Sigmoid colon (tissue), 7 donors: ENCODE results near the gene CRKL. TPM values are rescaled to one million over a fixed set of nuclear protein-coding genes. Genes with fewer than 3 reads are reported as not detected.

Experiments used
- DNase-seq: peaks from one replicate; pipeline ENCODE4 v3.0.0-alpha.2; 2019
- H3K27ac ChIP-seq, 4 donors: fragments of 200-600 bp; sonication (generic); one replicate each; pipeline ENCODE4 v1.5.1; 2016 to 2019; ENCODE audit warnings: mild to moderate bottlenecking in 1 of 4
- H3K27me3 ChIP-seq, 3 donors: fragments of 200-600 bp; sonication (generic); one replicate each; pipeline ENCODE4 v1.5.1; 2019; ENCODE audit warnings: mild to moderate bottlenecking in 1 of 3
- H3K36me3 ChIP-seq, 4 donors: fragments of 200-600 bp; sonication (generic); one replicate each; pipeline ENCODE4 v1.5.1; 2016 to 2019
- H3K4me1 ChIP-seq, 4 donors: fragments of 200-600 bp; sonication (generic); one replicate each; pipeline ENCODE4 v1.5.1; 2017 to 2019
- H3K4me3 ChIP-seq, 4 donors: fragments of 200-600 bp; sonication (generic); one replicate each; pipeline ENCODE4 v1.5.1; 2017 to 2019; ENCODE audit warnings: mild to moderate bottlenecking in 2 of 4, moderate library complexity in 1 of 4
- H3K9me3 ChIP-seq, 4 donors: fragments of 200-600 bp in 3 of 4; sonication (generic) in 3 of 4; one replicate each; pipeline versions ENCODE4 v1.5.1 to v1.6.1; 2013 to 2019
- EP300 ChIP-seq, 4 donors: sonication (generic); formaldehyde crosslinking; IDR thresholded peaks; one replicate each; pipeline ENCODE4 v1.6.1; 2017; ENCODE audit warnings: antibody characterized with exemption in 4 of 4
- POLR2A ChIP-seq, 2 donors: fragments of 450-650 bp; IDR thresholded peaks; one replicate each; pipeline ENCODE4 v1.6.1; 2016; ENCODE audit warnings: antibody characterized with exemption in 2 of 2, mild to moderate bottlenecking in 2 of 2, moderate library complexity in 2 of 2
- POLR2AphosphoS5 ChIP-seq, 4 donors: sonication (generic); formaldehyde crosslinking; IDR thresholded peaks; one replicate each; pipeline ENCODE4 v1.6.1; 2017; ENCODE audit warnings: antibody characterized with exemption in 4 of 4
- WGBS, 2 donors: extraction: QIAGEN DNeasy Blood & Tissue Kit; methylation state at CpG; one replicate each; pipeline ENCODE4 v1.1.7; 2013; 5-methylcytosine and 5-hydroxymethylcytosine counted together
- intact Hi-C: fragments of 100-400 bp; cut with DNase I; formaldehyde crosslinking; loops from one replicate; pipeline ENCODE4 v1.15.1; 2023
- polyA plus RNA-seq, 3 donors: library from polyadenylated mRNA; stranded (reverse); fragments of 200-250 nt; gene quantifications; one replicate each; pipeline ENCODE4 v1.2.3, GENCODE V29; 2013
- total RNA-seq, 4 donors: library from RNA; depleted of rRNA; stranded (reverse); fragments of >200 nt; gene quantifications; one replicate each; pipeline ENCODE4 v1.1.0, GENCODE V29; 2016
- TF ChIP-seq, protein P1 (sequence below), 4 experiments: fragments of 450-650 bp in 3 of 4; fragments of 200-600 bp in 1 of 4; IDR thresholded peaks; one replicate each; pipeline ENCODE4 v1.5.1; 2016 to 2019; ENCODE audit warnings: antibody characterized with exemption in 4 of 4, mild to moderate bottlenecking in 3 of 4, moderate library complexity in 2 of 4
- donor health status: healthy with polysubstance abuse.
- donor health status: Bipolar disorder and iron deficiency.
- donor health status: healthy.

Gene CRKL
- total and polyA plus RNA-seq, 7 donors: 16.8 to 37.1 (median 35.6) TPM

DNA sequence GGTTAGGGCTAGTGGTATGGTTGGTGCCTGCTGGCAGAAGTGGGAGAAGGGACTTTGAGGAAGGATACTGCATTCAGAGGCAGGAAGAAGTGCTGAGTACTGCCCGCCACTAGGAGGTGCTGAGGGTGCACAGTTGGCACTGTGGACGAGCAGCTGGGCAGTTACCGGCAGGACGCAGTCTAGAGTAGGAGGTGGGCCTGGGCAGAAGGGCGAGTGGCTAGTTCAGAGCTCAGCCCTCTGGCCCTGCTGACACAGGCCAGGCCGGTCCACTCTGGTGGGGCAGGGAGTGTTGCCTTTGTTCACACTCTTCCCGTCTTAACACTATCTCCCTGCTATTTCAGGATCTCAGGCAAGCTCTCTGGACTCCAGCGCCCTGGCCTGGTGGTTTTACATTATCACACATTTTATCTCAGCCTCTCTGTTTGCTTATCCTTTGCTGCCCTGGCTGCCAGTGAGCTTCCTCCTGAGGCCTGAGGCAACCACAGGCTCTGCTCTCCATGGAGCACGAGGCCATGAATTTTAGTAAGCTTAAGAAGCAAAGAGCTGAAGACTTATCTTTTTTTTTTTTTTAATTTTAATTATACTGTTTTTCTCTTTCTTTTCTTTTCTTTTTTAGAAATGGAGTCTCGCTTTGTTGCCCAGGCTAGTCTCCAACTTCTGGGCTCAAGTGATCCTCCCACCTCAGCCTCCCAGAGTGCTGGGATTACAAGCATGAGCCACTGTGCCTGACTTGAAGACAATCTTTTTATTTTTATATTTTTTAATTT, 31.5 kb upstream of the CRKL start:
- peaks cover 9 to 80% (median 41%) of the 10 kb centered on the region in 4 donors for H3K36me3 ChIP-seq
- no peak overlapping the region for H3K4me3 ChIP-seq
- peak overlapping the region; percentile 47 to 67 (median 57) for H3K27ac ChIP-seq
- peak; percentile 89 for DNase-seq
- no peaks in the 10 kb centered on the region for H3K9me3 ChIP-seq
- no peaks in the 10 kb centered on the region for H3K27me3 ChIP-seq
- peaks cover 0 to 7% (median 4%) of the 10 kb centered on the region in 4 donors for H3K4me1 ChIP-seq
- TF ChIP-seq POLR2AphosphoS5 (IDR thresholded peaks at IDR 0.05) (peak in 1 of 4 donors; percentile 32), EP300 (IDR thresholded peaks at IDR 0.05) (no peak), POLR2A (IDR thresholded peaks at IDR 0.05) (no peak)
- TF ChIP-seq, protein P1, sequence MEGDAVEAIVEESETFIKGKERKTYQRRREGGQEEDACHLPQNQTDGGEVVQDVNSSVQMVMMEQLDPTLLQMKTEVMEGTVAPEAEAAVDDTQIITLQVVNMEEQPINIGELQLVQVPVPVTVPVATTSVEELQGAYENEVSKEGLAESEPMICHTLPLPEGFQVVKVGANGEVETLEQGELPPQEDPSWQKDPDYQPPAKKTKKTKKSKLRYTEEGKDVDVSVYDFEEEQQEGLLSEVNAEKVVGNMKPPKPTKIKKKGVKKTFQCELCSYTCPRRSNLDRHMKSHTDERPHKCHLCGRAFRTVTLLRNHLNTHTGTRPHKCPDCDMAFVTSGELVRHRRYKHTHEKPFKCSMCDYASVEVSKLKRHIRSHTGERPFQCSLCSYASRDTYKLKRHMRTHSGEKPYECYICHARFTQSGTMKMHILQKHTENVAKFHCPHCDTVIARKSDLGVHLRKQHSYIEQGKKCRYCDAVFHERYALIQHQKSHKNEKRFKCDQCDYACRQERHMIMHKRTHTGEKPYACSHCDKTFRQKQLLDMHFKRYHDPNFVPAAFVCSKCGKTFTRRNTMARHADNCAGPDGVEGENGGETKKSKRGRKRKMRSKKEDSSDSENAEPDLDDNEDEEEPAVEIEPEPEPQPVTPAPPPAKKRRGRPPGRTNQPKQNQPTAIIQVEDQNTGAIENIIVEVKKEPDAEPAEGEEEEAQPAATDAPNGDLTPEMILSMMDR (IDR thresholded peaks at IDR 0.05): peak; percentile 67 to 95 (median 84)
- 19 to 43% methylated on average over 10 of the region's 10 CpGs for WGBS, 2 donors
- intact Hi-C loops: loop anchor here (2.0 to 10.0 kb wide), 3 partner anchors 37 to 119 kb away; partner anchors contain the start of gene THAP7

DNA sequence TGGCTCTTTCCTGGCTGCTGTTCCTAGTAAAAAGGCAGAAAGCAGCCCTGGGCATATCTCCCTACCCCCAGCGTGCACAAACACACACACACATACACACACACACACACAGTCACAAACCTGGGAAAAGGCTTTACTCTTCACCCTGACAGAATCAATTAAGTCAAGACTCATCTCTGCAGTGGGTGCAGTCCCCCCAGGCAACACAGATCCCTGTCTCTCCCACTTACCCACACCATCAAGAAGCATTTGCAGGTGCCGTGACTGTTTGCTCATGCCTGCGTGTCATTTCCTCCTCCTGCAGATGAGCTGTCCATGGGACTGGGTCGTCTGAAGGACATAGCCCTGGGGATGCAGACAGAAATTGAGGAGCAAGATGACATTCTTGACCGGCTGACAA, 29.8 kb upstream of the CRKL start:
- Histone ChIP-seq H3K4me1 (peaks cover 0 to 7% (median 4%) of the 10 kb centered on the region in 4 donors), H3K27me3 (no peaks in the 10 kb centered on the region), H3K4me3 (no peak overlapping the region), H3K36me3 (peaks cover 9 to 63% (median 27%) of the 10 kb centered on the region in 4 donors), H3K9me3 (no peaks in the 10 kb centered on the region), H3K27ac (no peak overlapping the region)
- intact Hi-C loops: loop anchor here (5.0 to 10.0 kb wide), 2 partner anchors 35 to 117 kb away; partner anchors contain the start of gene THAP7
- TF ChIP-seq, protein P1 (IDR thresholded peaks at IDR 0.05): no peak
- no peak for TF ChIP-seq EP300 (IDR thresholded peaks at IDR 0.05)
- no peak for TF ChIP-seq POLR2AphosphoS5 (IDR thresholded peaks at IDR 0.05)
- WGBS, 2 donors: 87 to 90% methylated on average over 5 of the region's 5 CpGs
- DNase-seq: no peak

DNA sequence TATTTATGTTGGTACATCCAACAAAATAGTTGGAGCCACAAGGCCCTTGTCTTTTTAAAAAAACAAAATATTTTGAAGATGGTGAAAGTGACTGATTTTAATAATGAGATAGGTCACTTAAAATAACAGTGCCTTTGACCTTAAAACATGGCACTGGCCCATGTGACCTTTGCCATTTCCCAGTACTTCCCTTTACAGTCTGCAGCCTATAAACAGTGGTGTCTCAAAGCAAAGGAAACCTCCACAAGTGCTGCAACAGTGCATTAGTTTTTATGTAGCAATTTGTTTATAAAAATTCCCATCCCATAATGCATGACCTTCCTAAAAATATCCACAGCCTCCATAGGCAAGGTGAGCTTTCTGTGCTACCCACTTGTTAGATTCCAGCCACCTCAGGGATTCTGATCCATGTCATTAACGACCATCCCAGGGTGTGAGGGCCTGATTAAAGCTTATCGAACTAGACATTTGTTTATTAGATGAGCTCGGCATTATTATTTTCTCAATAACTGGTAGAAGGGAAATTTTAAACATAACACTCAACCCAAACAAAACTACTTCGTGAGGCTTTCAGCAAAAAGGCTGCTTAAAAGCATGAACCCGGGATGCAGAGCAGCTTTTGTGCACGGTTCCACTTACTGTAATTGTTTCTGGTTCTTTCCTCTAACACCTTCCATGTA, 28.0 kb upstream of the CRKL start:
- Histone ChIP-seq H3K4me3 (no peak overlapping the region), H3K36me3 (peaks cover 0 to 46% (median 15%) of the 10 kb centered on the region in 4 donors), H3K4me1 (peaks cover 0 to 7% (median 4%) of the 10 kb centered on the region in 4 donors), H3K27ac (no peak overlapping the region), H3K9me3 (no peaks in the 10 kb centered on the region), H3K27me3 (no peaks in the 10 kb centered on the region)
- TF ChIP-seq POLR2A (IDR thresholded peaks at IDR 0.05) (no peak), POLR2AphosphoS5 (IDR thresholded peaks at IDR 0.05) (no peak), EP300 (IDR thresholded peaks at IDR 0.05) (no peak)
- TF ChIP-seq, protein P1 (IDR thresholded peaks at IDR 0.05): no peak
- DNase-seq: no peak
- WGBS, 2 donors: 86 to 88% methylated on average over 6 of the region's 6 CpGs
- intact Hi-C loops: loop anchor here (5.0 to 10.0 kb wide), 2 partner anchors 33 to 116 kb away; partner anchors contain the start of gene THAP7

DNA sequence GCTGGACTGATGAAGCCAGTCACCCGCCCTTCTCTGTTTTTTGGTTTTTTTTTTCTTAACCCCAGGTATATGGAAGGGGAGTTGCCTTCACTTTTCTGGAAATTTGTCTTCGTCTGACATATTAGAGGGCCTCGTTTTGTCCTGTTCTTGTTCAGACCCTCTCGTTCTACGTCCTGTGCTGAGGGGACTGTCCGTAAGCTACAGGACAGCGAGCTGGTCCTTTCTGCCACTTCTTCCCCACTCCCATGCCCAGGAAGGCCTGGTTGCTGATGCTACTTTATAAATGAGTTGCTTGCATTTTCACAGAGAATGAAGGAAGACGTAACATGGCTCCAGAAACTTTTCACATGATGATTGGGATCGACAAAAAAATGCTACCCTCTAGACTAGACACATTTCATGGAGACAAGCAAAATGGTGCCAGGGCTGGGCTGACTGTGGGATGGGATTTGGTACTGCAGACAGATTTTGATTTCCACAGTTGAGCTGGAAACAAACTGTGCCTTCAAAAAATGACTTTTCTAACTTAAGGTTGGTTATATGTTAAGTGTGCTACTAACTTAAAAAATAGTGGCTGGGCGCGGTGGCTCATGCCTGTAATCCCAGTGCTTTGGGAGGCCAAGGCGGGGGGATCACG, 27.2 kb upstream of the CRKL start:
- no peak for TF ChIP-seq POLR2A (IDR thresholded peaks at IDR 0.05)
- TF ChIP-seq POLR2AphosphoS5 (IDR thresholded peaks at IDR 0.05): no peak
- TF ChIP-seq, protein P1 (IDR thresholded peaks at IDR 0.05): no peak
- no peak for TF ChIP-seq EP300 (IDR thresholded peaks at IDR 0.05)
- H3K27me3 ChIP-seq: no peaks in the 10 kb centered on the region
- no peaks in the 10 kb centered on the region for H3K9me3 ChIP-seq
- H3K4me3 ChIP-seq: no peak overlapping the region
- DNase-seq: no peak
- intact Hi-C loops: loop anchor here (5.0 to 10.0 kb wide), 2 partner anchors 32 to 115 kb away; partner anchors contain the start of gene THAP7
- peaks cover 0 to 37% (median 13%) of the 10 kb centered on the region in 4 donors for H3K36me3 ChIP-seq
- 89 to 92% methylated on average over 13 of the region's 13 CpGs for WGBS, 2 donors
- H3K4me1 ChIP-seq: peaks cover 0 to 7% (median 4%) of the 10 kb centered on the region in 4 donors
- no peak overlapping the region for H3K27ac ChIP-seq
